ENCODE results near the gene MAPK8IP3.

GRCh38 chr16:1773703-1774447 is 67.9 kb downstream of the MAPK8IP3 start:
- no peak for TF ChIP-seq CTCF (IDR thresholded peaks at IDR 0.05; ENCODE audit: low read length)
- no peak for TF ChIP-seq EZH2 (optimal IDR thresholded peaks at IDR 0.05; ENCODE audit: low read depth, low read length)
